PC-9 (cell line): ENCODE data around the gene CSRP1.

ENCODE experiments used
- EZH2 ChIP-seq: fragments of 200-600 bp; sonication (generic); IDR thresholded peaks from 2 replicates; pipeline ENCODE4 v1.8.0; 2017; ENCODE audit warnings: antibody characterized with exemption, low read depth
- TF ChIP-seq, protein P1 (sequence below): fragments of 200-600 bp; sonication (generic); conservative IDR thresholded peaks from 2 replicates; pipeline ENCODE4 v1.6.1; 2017; ENCODE audit warnings: mixed run types, antibody characterized with exemption, mild to moderate bottlenecking, moderate library complexity

DNA sequence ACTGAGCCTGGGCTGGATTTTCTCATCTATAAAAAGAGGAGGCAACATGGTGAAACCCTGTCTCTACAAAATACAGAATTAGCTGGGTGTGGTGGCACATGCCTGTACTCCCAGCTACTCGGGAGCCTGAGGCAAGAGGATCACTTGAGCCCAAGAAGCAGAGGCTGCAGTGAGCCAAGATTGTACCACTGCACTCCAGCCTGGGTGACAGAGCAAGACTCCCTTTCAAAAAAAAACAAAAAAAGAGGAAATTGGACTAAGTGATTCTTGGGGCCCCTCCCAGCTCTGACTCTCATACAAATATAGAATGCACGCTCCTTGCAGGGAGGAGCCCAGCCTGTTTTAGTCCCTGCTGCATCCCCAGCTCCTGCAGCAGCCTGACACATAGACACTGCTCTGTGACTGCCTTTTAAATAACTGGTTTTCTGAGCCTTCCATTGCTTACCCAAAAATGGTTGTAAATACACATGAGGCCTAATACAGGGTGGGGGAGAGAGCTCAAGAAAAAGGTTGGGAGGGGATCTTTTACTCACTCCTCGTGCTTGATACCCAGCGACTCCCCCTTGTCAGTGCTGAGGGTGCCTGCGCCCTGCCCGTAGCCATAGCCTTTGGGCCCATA lies 17.2 kb downstream of the CSRP1 start:
- TF ChIP-seq EZH2: no peak
- TF ChIP-seq, protein P1, sequence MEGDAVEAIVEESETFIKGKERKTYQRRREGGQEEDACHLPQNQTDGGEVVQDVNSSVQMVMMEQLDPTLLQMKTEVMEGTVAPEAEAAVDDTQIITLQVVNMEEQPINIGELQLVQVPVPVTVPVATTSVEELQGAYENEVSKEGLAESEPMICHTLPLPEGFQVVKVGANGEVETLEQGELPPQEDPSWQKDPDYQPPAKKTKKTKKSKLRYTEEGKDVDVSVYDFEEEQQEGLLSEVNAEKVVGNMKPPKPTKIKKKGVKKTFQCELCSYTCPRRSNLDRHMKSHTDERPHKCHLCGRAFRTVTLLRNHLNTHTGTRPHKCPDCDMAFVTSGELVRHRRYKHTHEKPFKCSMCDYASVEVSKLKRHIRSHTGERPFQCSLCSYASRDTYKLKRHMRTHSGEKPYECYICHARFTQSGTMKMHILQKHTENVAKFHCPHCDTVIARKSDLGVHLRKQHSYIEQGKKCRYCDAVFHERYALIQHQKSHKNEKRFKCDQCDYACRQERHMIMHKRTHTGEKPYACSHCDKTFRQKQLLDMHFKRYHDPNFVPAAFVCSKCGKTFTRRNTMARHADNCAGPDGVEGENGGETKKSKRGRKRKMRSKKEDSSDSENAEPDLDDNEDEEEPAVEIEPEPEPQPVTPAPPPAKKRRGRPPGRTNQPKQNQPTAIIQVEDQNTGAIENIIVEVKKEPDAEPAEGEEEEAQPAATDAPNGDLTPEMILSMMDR: no peak
